Measurements from ENCODE around the gene PRPS2.

DNA sequence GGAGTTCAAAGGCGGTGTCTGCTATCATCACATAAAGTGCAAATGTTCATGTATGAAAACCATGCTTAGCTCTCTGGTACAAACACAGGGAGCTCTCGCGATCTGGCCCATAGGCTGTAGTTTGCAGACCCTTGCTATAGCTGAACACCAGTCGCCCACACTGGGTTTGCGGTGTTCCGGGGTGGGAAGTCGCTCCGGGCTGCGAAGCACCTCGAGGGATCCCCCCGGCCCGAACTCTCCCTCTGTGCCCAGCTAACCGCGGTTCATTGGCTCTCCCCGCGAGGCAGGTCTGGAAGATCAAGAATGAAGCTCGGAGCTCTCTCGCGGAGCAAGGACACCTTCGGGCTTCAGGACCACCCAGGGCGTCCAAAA lies 341 bp upstream of the PRPS2 start:
- TF ChIP-seq, protein P1, sequence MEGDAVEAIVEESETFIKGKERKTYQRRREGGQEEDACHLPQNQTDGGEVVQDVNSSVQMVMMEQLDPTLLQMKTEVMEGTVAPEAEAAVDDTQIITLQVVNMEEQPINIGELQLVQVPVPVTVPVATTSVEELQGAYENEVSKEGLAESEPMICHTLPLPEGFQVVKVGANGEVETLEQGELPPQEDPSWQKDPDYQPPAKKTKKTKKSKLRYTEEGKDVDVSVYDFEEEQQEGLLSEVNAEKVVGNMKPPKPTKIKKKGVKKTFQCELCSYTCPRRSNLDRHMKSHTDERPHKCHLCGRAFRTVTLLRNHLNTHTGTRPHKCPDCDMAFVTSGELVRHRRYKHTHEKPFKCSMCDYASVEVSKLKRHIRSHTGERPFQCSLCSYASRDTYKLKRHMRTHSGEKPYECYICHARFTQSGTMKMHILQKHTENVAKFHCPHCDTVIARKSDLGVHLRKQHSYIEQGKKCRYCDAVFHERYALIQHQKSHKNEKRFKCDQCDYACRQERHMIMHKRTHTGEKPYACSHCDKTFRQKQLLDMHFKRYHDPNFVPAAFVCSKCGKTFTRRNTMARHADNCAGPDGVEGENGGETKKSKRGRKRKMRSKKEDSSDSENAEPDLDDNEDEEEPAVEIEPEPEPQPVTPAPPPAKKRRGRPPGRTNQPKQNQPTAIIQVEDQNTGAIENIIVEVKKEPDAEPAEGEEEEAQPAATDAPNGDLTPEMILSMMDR (IDR thresholded peaks at IDR 0.05; ENCODE audit: poor library complexity, severe bottlenecking) = no peak
- no peak for TF ChIP-seq EP300 (conservative IDR thresholded peaks at IDR 0.05; ENCODE audit: poor library complexity, severe bottlenecking)
- TF ChIP-seq, protein P2, sequence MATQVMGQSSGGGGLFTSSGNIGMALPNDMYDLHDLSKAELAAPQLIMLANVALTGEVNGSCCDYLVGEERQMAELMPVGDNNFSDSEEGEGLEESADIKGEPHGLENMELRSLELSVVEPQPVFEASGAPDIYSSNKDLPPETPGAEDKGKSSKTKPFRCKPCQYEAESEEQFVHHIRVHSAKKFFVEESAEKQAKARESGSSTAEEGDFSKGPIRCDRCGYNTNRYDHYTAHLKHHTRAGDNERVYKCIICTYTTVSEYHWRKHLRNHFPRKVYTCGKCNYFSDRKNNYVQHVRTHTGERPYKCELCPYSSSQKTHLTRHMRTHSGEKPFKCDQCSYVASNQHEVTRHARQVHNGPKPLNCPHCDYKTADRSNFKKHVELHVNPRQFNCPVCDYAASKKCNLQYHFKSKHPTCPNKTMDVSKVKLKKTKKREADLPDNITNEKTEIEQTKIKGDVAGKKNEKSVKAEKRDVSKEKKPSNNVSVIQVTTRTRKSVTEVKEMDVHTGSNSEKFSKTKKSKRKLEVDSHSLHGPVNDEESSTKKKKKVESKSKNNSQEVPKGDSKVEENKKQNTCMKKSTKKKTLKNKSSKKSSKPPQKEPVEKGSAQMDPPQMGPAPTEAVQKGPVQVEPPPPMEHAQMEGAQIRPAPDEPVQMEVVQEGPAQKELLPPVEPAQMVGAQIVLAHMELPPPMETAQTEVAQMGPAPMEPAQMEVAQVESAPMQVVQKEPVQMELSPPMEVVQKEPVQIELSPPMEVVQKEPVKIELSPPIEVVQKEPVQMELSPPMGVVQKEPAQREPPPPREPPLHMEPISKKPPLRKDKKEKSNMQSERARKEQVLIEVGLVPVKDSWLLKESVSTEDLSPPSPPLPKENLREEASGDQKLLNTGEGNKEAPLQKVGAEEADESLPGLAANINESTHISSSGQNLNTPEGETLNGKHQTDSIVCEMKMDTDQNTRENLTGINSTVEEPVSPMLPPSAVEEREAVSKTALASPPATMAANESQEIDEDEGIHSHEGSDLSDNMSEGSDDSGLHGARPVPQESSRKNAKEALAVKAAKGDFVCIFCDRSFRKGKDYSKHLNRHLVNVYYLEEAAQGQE (IDR thresholded peaks at IDR 0.05; ENCODE audit: borderline replicate concordance) = no peak
